ENCODE data around the gene NDUFS1. TPM values are rescaled to one million over a fixed set of nuclear protein-coding genes. Genes with fewer than 3 reads are reported as not detected.
A peak's percentile ranks its signal among the peaks of the same experiment; 100 is the strongest.
"Not testable (repeated sequence)": the region's sequence is repeated elsewhere in the genome, so short reads cannot be mapped to it uniquely, and the experiment has no call there.

NDUFS1 gene
- total RNA-seq, 1 experiment from 2014 or later, result 102 TPM

- H3K4me1 Mint-ChIP-seq, result peaks cover 27 to 28% of the 10 kb centered on the region in 2 experiments
- Histone ChIP-seq H3K79me1 (ENCODE audit: insufficient read depth, low read depth, low read length, poor library complexity, severe bottlenecking) (no peaks in the 10 kb centered on the region), H3K9ac (ENCODE audit: extremely low read depth, insufficient read length, low read length) (no peak overlapping the region), H3K27ac (ENCODE audit: insufficient read length, low read depth, low read length) (no peak overlapping the region), H3K18ac (ENCODE audit: insufficient read length, low read depth, low read length) (no peak overlapping the region), H2BK20ac (ENCODE audit: low read depth, low read length, poor library complexity, severe bottlenecking) (no peak overlapping the region), H2BK120ac (ENCODE audit: low read depth, low read length, poor library complexity, severe bottlenecking) (no peak overlapping the region), H4K20me1 (ENCODE audit: control insufficient read depth, insufficient read depth, insufficient read length) (no peaks in the 10 kb centered on the region), H3K56ac (ENCODE audit: insufficient read length, low read depth, low read length) (no peak overlapping the region), H3K4me1 (ENCODE audit: insufficient read depth, low read length) (peaks cover 6% of the 10 kb centered on the region; the same call in 1 of the 2 replicates), H2AFZ (ENCODE audit: low read length) (no peak overlapping the region), H2BK12ac (ENCODE audit: insufficient read length, low read depth, low read length) (no peak overlapping the region), H2AK5ac (ENCODE audit: insufficient read length, low read length) (no peak overlapping the region), H3K4me2 (ENCODE audit: insufficient read depth, insufficient read length, low read length) (no peak overlapping the region), H4K91ac (ENCODE audit: insufficient read length, low read depth, low read length) (no peak overlapping the region), H2BK15ac (ENCODE audit: low read depth, low read length) (no peak overlapping the region), H3K23me2 (ENCODE audit: insufficient read length, low read depth, low read length, poor library complexity, severe bottlenecking) (no peaks in the 10 kb centered on the region), H3K14ac (ENCODE audit: insufficient read depth, low read length) (no peak overlapping the region), H3K4ac (ENCODE audit: low read depth, low read length) (no peak overlapping the region), H3K27me3 (ENCODE audit: insufficient read depth, low read length) (no peaks in the 10 kb centered on the region), H3T11ph (ENCODE audit: low read length) (no peak overlapping the region), H3K9me3 (ENCODE audit: control insufficient read depth, low read depth, low read length) (no peaks in the 10 kb centered on the region), H4K5ac (ENCODE audit: insufficient read length, low read depth, low read length) (no peak overlapping the region), H2BK5ac (ENCODE audit: insufficient read length, low read length) (no peak overlapping the region), H3K23ac (ENCODE audit: insufficient read length, low read depth, low read length) (no peak overlapping the region), H3K79me2 (ENCODE audit: insufficient read depth, low read length) (no peaks in the 10 kb centered on the region), H4K8ac (replicated peaks; ENCODE audit: insufficient read length, low read depth, low read length) (no peak overlapping the region)
- WGBS (ENCODE audit: extremely low coverage, insufficient read length, low lambda C conversion rate), result no CpG with 5 or more reads among the region's 7 CpGs
- H3K9me3 Mint-ChIP-seq, result no peaks in the 10 kb centered on the region
- DNase-seq, result no peak
- no peak overlapping the region for H3K4me3 Mint-ChIP-seq
- H3K27ac Mint-ChIP-seq, result no peak overlapping the region; a peak in 1 of 7 replicates
- no peak for TF ChIP-seq CTCF (conservative IDR thresholded peaks at IDR 0.05)
- no peaks in the 10 kb centered on the region for H3K27me3 Mint-ChIP-seq (ENCODE audit: low read depth)
- peaks cover 0 to 2% (median 0%) of the 10 kb centered on the region in 3 experiments; a peak in 1 of 7 replicates for H3K36me3 Mint-ChIP-seq (ENCODE audit: insufficient read depth in 1 of 3, low read depth in 3 of 3)
These were observed 49.7 kb upstream of the NDUFS1 start for GRCh38 chr2:206208900-206209299.

- H3K9me3 Mint-ChIP-seq; DNase-seq; H2BK15ac ChIP-seq (ENCODE audit: low read depth, low read length); H3K56ac ChIP-seq (ENCODE audit: insufficient read length, low read depth, low read length); H3K79me1 ChIP-seq (ENCODE audit: insufficient read depth, low read depth, low read length, poor library complexity, severe bottlenecking); H3K9ac ChIP-seq (ENCODE audit: extremely low read depth, insufficient read length, low read length); H3K23ac ChIP-seq (ENCODE audit: insufficient read length, low read depth, low read length); H3K27me3 Mint-ChIP-seq (ENCODE audit: low read depth); H3T11ph ChIP-seq (ENCODE audit: low read length); H2BK20ac ChIP-seq (ENCODE audit: low read depth, low read length, poor library complexity, severe bottlenecking); H4K8ac ChIP-seq (replicated peaks; ENCODE audit: insufficient read length, low read depth, low read length); H3K4me3 Mint-ChIP-seq; H2BK120ac ChIP-seq (ENCODE audit: low read depth, low read length, poor library complexity, severe bottlenecking); H4K20me1 ChIP-seq (ENCODE audit: control insufficient read depth, insufficient read depth, insufficient read length); H3K4ac ChIP-seq (ENCODE audit: low read depth, low read length); H3K4me1 ChIP-seq (ENCODE audit: insufficient read depth, low read length); H3K18ac ChIP-seq (ENCODE audit: insufficient read length, low read depth, low read length); H3K27ac ChIP-seq (ENCODE audit: insufficient read length, low read depth, low read length); H3K27me3 ChIP-seq (ENCODE audit: insufficient read depth, low read length); H2BK12ac ChIP-seq (ENCODE audit: insufficient read length, low read depth, low read length); H3K4me2 ChIP-seq (ENCODE audit: insufficient read depth, insufficient read length, low read length); H3K36me3 Mint-ChIP-seq (ENCODE audit: insufficient read depth in 1 of 3, low read depth in 3 of 3); H2BK5ac ChIP-seq (ENCODE audit: insufficient read length, low read length); H2AK5ac ChIP-seq (ENCODE audit: insufficient read length, low read length); H3K9me3 ChIP-seq (ENCODE audit: control insufficient read depth, low read depth, low read length); H3K14ac ChIP-seq (ENCODE audit: insufficient read depth, low read length); H2AFZ ChIP-seq (ENCODE audit: low read length); H4K5ac ChIP-seq (ENCODE audit: insufficient read length, low read depth, low read length); H3K23me2 ChIP-seq (ENCODE audit: insufficient read length, low read depth, low read length, poor library complexity, severe bottlenecking); H3K79me2 ChIP-seq (ENCODE audit: insufficient read depth, low read length); H4K91ac ChIP-seq (ENCODE audit: insufficient read length, low read depth, low read length): not testable (repeated sequence)
- no CpG with 5 or more reads among the region's 2 CpGs for WGBS (ENCODE audit: extremely low coverage, insufficient read length, low lambda C conversion rate)
- Mint-ChIP-seq H3K4me1 (peaks cover 16 to 18% of the 10 kb centered on the region in 2 experiments), H3K27ac (0 out of 7 replicates have a peak overlapping the region, but pooled peaks of 1 of the 3 experiments have one; percentile 15)
These were observed 48.1 kb upstream of the NDUFS1 start for GRCh38 chr2:206207316-206207715.
